Left renal pelvis (tissue), 4 donors: ENCODE data around the gene CPT1A. TPM values are rescaled to one million over a fixed set of nuclear protein-coding genes. Genes with fewer than 3 reads are reported as not detected.

ENCODE experiments used
- DNase-seq, 4 donors: peaks; one replicate each; pipeline ENCODE4 v3.0.0-alpha.2; 2013; ENCODE audit warnings: low read depth in 4 of 4, low spot score in 3 of 4
- polyA plus RNA-seq, 4 donors: library from polyadenylated mRNA; unstranded; fragments of 120-200 nt; gene quantifications; one replicate each; pipeline ENCODE4 v1.2.1, GENCODE V29; 2013; ENCODE audit not compliant: insufficient read length in 4 of 4

The CPT1A gene
- polyA plus RNA-seq, 4 donors = 29.1 to 36.5 (median 32.5) TPM

GRCh38 chr11:68832476-68833181 is 9.1 kb downstream of the CPT1A start:
- DNase-seq = no peak

DNA sequence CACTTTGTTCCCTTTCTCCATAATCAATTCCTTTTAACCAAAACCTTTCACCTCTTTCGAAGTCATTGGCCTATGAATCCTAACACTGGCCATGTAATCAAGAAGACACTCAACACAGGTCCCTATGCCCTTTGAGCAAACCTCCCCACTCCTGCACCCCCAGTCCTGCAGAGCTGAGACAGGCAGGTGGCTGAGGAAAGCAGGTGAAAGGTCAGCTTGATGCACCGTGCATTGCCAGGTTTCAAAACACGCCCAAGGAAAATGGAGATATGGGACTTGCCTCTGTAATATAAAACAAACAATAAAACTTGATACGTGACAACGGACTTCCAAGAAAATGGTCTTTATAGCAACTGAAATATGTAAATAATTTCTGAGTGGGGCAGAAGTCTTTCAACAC is 10.6 kb downstream of the CPT1A start:
- DNase-seq = no peak

- DNase-seq = no peak
Measured at GRCh38 chr11:68829581-68829980, 12.1 kb downstream of the CPT1A start.

DNA sequence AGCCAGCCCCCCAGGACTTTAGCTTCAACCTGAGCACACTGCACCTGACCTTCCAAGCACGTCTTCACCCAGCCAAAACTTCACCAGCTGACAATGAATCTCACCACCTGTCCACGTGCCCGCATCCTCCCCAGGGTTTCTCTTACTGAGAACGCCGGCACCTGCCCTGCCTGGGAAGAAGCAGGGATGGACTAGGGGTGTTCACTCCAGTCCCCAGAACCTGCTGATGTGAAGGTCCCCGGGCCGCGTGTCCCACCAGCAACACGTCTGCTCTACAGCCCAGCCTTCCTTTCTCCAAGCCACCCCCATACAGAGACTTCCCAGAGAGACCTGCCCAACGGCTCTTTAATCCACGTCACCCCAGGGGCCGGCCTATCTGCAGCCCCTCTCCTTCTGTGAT is 12.8 kb downstream of the CPT1A start:
- no peak for DNase-seq

DNA sequence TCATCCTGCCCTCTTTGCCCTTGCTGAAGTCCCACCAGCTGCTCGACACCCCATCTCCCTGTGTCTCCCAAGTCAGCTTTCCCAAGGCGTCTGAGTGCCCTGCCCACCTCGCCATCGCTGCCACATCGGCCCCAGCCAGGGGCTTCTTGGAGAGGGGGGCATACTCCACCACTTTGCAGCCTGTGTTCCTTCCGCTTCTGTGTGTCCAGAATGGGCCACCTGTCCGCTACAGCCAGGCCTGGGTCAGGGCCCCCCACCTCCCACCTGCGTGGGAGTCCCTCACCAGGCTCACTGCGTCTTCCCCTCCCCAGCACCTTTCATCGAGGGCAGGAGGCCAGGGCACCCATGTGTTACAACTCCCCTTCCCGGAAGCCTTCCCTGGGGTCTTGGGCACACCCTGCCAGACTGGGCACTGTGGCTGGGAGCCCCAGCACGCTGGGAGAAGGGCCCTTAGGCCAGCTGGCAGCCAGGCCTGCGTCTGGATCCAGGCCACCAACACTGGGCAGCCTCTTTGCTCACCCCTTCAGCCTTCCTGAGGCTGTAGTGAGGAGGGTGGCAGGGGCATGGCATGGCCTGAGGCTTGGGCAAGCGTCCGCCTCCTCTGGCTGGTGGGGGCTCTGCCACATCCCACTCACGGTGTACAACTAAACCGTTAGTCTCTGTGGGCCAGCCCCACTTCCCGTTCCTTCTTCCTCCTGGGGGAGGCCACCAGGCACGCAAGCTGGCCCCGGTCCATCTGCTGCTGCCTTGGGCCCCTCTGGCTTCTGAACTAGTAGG is 13.4 kb downstream of the CPT1A start:
- DNase-seq = no peak

DNA sequence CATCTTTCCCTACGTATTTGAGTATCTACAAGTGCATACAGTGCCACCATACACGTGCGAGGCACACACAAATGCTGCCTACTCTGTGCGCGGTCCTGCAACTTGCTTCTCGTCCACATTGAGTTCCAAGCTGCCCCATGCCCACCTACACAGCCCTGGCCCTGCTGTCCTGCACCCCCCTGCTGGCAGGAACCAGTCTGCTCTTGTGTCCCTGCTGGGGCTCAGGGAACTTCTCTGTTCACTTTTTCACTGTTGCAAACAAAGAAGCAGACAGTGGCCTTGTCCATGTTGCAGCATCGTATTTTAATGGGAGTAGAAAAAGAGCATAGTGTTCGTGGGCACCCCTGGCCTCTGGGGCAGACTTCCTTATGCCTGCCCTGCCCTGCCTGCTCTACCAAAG is 14.0 kb downstream of the CPT1A start:
- no peak for DNase-seq

- no peak for DNase-seq
Measured at GRCh38 chr11:68826726-68827125, 15.0 kb downstream of the CPT1A start.

- no peak for DNase-seq
Measured at GRCh38 chr11:68825571-68825970, 16.1 kb downstream of the CPT1A start.

DNA sequence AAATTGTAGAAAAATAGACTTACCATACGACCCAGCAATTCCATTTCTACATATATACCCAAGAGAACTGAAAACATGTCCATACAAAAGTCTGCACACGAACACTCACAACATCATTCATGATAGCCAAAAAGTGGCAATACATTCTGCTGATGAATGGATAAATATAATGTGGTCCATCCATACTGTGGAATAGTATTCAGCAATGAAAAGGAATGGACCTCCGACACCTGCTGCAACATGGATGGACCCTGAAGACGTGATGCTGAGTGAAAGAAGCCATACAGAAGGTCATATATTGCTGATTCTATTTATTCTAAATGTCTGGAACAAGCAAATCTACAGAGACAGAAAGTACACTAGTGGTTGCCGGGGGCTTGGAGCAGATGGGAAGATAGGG is 19.2 kb downstream of the CPT1A start:
- no peak for DNase-seq

- DNase-seq = no peak
Measured at GRCh38 chr11:68821670-68822069, 20.0 kb downstream of the CPT1A start.

DNA sequence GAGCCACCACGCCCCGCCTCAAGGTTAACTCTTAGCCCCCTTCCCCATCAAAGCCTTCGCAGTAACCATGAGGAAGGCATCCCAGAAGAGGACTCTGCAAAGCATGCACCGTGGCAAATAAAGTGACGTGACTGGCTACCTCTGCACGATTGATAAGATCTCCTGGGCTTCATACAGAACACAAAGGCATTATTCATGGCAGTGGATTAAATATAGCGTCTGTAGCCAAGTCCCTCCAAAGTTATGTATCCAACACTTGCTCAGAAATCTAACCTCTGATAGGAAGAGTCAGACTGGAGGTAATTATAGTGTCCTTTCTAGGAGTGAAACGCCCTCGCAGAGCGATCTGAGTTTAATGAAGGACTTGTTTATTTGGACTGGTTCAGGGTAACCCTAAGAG is 22.4 kb downstream of the CPT1A start:
- DNase-seq = no peak

DNA sequence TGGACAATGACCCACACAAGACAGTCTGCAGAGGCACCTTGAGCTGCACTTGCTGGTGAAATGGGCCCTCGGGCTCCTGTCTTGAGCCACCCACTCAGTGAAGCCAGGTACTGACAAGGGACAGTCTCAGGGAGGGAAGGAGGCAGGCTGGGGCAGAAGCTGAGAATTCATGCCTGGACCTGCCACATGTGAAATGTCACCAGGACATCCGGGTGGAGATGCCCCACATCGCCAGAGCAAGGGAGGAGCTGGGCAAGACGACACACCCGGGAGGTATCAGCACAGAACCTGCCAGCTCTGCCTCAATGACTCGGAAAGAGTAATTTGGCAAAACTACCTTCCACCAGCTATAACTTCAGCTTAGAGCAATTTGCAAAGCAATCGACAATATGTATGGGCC is 23.5 kb downstream of the CPT1A start:
- DNase-seq = no peak

DNA sequence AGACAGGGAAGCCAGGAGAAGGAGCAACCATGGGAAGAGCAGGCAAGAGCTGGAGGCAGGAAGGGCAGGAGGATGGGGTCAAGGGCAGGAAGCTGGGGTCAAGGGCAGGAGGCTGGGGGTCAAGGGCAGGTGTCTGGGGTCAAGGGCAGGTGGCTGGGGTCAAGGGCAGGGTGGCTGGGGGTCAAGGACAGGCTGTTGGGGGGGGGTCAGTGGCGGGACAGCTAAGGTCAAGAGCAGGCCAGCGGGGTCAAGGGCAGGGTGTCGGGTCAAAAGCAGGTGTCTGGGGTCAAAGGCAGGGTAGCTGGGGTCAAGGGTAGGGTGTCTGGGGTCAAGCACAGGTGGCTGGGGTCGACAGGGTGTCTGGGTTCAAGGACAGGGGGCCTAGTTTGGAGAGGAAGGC is 24.2 kb downstream of the CPT1A start:
- no peak for DNase-seq

GRCh38 chr11:68816917-68817419 is 24.7 kb downstream of the CPT1A start:
- DNase-seq = no peak

- no peak for DNase-seq
Measured at GRCh38 chr11:68816251-68816776, 25.4 kb downstream of the CPT1A start.

DNA sequence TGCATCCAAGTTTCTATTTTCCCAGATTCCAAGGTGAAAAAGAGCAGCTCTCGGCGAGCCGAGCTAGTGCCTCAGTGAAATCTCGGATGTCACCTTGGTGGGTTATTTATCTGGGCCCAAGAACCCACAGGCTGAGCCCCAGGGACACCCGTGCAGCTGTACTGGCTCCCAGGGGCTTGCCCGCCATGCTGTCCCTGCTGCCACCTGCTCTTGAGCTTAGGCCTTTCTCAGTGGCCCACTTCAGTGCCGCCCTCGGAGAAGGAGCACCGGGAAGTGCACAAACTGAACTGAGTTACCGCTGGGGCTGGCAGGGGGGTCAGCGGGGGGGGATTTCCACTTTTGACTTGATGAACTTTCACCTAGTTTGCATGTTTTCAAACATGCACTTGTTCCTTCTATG is 27.9 kb downstream of the CPT1A start:
- no peak for DNase-seq

GRCh38 chr11:68812526-68812925 is 29.2 kb downstream of the CPT1A start:
- no peak for DNase-seq

DNA sequence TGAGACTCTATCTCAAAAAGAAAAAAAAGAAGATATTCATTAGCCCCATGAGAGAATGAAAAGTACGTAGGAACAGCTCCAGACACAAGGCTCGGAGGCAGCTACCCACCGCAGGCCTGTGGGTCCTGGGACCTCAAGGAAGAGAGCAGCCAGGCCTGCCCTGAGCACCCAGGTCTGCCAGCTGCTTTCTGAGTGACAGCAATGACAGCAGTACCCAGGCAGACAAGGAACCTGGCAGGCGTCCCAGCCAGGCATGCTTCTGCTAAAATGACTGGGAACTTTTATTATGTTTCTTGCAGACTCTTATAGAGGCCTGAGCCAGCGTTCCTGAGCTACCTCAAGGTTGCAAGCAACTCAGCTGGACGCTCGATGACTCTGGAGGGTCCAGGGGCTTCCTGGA is 31.6 kb downstream of the CPT1A start:
- DNase-seq = no peak

DNA sequence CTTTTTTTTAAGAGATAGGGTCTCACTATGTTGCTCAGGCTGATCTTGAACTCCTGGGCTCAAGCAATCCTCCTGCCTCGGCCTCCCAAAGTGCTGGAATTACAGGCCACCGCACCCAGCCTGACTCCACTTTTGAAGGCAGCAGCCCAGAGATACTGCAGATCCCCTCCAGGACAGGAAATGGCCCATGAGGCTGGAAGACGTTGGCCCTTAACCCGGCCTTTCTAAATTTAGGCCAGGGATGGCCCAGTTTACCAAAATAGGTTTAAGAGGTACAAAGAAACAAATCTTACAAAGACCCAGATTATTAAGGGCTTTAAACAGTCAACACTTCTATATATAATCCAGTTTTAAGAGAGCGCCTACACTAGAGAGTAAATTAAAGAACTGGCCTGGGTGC is 32.2 kb downstream of the CPT1A start:
- no peak for DNase-seq

DNA sequence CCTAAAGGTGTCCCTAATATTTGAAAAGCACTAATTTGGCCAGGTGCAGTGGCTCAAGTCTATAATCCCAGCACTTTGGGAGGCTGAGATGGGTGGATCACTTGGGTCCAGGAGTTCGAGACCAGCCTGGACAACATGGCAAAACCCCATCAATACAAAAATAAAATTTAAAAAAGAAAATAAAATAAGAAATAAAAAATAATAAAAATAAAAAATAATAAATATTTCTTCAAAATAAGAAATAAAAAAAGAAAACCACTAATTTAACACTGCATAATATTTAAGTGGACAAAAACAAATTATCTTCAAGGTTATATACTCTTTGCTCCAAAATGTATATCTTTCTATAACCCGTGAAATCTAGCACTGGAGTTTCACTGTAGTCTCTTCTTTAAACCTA is 32.9 kb downstream of the CPT1A start:
- no peak for DNase-seq

DNA sequence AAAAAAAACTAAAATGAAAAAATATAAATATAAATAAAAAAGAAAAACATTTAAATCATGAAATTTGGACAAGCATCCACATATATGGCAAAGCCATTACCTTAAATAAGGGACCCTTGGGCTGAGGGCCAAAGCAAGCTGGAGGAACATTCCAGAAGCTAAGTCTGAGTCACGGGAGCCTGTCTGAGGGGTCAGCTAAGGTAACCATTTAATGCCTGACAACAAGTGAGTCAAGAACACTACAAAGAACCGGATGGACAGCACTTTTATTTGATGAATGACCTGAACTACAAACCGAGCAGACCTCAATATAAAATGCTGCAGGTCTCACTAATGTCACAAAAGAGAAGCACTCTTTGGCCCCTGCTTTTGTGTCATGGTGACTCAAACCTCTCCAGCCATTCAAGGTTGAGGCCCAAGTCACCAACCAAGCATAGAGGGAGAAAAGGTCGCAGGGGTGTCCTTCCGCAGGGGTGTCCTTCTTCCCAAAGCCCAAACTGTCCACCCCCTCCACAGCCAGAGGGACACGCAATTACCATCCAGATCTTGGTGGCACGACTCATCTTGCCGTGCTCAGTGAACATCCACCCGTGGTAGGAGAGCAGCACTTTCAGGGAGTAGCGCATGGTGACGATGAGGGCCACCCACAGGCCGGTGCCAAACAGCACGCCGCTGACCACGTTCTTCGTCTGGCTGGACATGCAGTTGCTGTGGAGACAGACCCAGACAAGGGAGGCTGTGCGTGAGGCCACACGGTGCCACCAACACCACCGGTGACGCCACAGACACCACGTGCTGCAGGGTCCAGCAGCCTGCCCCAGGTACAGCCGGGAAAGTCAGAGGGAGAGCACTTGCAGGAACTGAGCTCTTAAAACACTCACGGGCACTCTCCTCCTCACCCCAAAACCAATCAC is 34.5 kb downstream of the CPT1A start:
- DNase-seq = no peak
